Right ventricle myocardium inferior (tissue), 1 donor: ENCODE measurements around the gene GULP1. TPM values are rescaled to one million over a fixed set of nuclear protein-coding genes. Genes with fewer than 3 reads are reported as not detected.
"Not testable (repeated sequence)": the region's sequence is repeated elsewhere in the genome, so short reads cannot be mapped to it uniquely, and the experiment has no call there.

Source experiments
- ATAC-seq: fragments of 200-7000 bp; cut with Tn5 transposase; one replicate; pipeline ENCODE4 v1.9.1; 2020; ENCODE audit warnings: mild to moderate bottlenecking, moderate library complexity
- DNase-seq: peaks from one replicate; pipeline ENCODE4 v3.0.0; 2021; ENCODE audit errors: missing footprints
- intact Hi-C: fragments of 100-400 bp; cut with DNase I; formaldehyde crosslinking; loops from one replicate; pipeline ENCODE4 v1.11.0; 2022
- long read RNA-seq: library from polyadenylated mRNA; unstranded; transcript quantifications from one replicate; pipeline ENCODE4 v2.0.0, GENCODE V29; 2021
- total RNA-seq: library from RNA; stranded (reverse); fragmentation: NEBNext Ultra II Directional; extraction: Animal tissue kit (Norgen Biotek cat#: 25700); gene quantifications from one replicate; pipeline ENCODE4 v1.2.1, GENCODE V29; 2021
- donor health status: DM: no; HTN: yes; CAD: no; lungs with severe emphysema.

The GULP1 gene
- 6.7 TPM for total RNA-seq
- long read RNA-seq, partial matches to known transcripts = 0 of 2 reads
- long read RNA-seq, other reads (novel, unspliced or antisense) = 1 of 2 reads

DNA sequence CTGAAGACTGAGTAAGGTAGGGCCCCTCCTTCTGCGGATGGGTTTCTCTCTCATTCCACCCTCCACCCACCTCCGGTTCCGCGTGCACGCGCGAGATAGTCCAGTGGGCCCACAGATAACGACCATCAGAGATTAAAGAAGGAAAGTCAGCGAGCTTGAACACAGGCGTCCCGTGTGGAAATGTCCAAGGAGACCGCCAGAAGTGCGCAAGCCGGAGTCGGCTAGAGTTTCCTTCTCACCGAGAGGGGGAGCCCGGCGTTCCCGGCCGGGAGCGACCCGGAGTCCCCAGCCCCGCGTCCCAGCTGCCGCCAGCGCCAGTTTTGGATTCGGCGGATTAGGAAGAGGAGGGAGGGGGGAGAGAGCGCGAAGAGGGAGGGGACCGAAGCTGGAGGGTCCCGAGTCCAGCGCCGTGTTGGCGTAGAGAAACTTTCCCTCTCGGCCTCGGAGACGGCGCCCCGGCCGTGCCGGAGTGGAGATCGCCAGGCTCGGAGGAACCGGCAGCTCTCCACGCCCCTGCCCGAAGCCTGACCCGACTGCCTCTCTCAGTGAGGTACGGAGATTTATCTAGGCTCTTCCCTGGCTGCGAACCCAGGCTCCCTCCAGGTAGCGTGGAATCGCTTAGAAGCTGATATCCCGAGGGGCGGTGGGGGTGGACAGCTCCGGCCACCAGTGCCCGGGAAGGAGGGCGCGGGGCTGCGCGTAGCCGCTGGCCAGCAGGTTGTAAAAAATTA, at the start of gene GULP1:
TSS of gene GULP1 (plus strand) at position 258 of the 731 bp plus-strand sequence. CDS start 185,829 bp downstream, outside the sequence.
- peak; percentile 75 for DNase-seq
- peak; percentile 90 for ATAC-seq
- intact Hi-C loops = loop anchor here (2.0 to 5.0 kb wide), 3 partner anchors 41 to 91 kb away; no protein-coding TSS in a partner anchor

- ATAC-seq (no peak), DNase-seq (no peak)
- intact Hi-C loops = no loop called here
Measured at GRCh38 chr2:188243381-188243780, 48.3 kb upstream of the GULP1 start.

- DNase-seq = no peak
- no peak for ATAC-seq
- intact Hi-C loops = no loop called here
Measured at GRCh38 chr2:188244383-188244782, 47.3 kb upstream of the GULP1 start.

DNA sequence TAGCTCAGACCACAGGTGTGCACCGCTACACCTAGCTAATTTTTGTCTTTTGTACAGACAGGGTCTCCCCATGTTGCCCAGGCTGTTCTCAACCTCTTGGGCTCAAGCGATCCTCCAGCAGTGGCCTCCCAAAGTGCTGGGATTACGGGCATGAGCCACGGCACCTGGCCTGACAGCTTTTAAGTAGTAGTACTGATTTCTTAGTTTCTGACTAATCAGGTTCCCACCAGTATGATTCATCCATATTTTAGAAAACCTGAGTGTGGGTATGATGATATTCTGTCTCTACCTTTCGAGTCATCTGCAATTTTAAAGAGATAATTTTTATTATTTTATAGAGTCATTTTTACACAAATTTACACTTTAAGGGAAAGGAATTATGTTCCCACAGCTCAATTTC, 46.4 kb upstream of the GULP1 start:
- no peak for ATAC-seq
- intact Hi-C loops = no loop called here
- DNase-seq = no peak

GRCh38 chr2:188248513-188248912, 43.2 kb upstream of the GULP1 start:
- ATAC-seq = no peak
- no peak for DNase-seq
- intact Hi-C loops = no loop called here

- intact Hi-C loops = no loop called here
- DNase-seq = no peak
Measured at GRCh38 chr2:188251034-188251433, 40.6 kb upstream of the GULP1 start.

DNA sequence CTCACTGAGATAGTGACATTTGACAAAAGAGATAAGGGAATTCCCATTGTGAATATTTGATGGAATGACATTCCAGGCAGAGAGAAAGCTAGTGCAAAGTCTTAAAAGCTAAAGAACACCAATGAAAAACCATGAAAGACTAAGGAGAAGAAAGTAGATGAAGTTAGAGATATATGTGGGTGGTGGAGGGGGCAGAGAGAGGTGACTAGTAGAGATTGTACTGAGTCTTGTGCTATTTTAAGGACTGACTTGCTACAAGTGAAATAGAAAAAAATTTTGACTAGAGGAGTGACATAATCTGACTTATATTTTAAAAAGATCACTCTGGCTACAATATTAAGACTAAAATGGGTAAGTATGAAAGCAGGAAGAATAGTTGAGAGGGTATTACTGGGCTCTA, 35.3 kb upstream of the GULP1 start:
- intact Hi-C loops = no loop called here

More at GRCh38 chr2:188251034-188251433, 40.6 kb upstream of the GULP1 start:
- ATAC-seq = no peak

DNA sequence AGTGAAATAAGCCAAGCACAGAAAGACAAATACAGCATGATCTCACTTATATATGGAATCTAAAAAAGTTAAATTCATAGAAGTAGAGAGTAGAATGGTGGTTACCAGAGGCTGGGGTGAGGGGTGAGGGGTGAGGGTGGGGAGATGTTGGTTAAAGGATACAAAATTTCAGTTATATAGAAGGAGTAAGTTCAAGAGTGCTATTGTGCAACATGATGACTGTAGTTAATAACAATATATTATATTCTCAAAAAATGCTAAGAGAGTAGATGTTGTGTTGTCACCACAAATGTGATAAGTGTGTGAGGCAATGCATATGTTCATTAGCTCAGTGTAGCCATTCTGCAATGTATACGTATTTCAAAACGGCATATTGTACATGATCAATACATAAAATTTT, 26.4 kb upstream of the GULP1 start:
- intact Hi-C loops = no loop called here
- DNase-seq = no peak
- ATAC-seq = no peak

More for the DNA sequence above, 35.3 kb upstream of the GULP1 start:
- DNase-seq (no peak), ATAC-seq (no peak)

DNA sequence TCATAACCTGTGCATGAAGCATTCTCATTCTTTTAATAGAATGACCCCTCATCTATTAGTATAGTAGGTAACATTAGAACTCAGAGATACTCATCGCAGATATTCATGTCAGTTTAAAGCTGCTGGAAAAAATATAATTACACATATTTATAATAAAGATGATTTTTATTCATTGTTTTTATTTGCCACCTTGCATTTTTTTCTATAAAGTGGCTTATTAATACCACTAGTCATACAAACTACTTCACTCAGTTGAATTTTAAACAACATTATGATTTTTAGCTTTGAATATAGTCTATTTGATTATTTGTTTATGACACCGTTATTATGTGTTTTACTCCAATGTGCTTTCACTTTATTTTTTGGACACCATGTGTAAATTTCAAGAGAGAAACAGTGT, 23.9 kb upstream of the GULP1 start:
- no peak for DNase-seq
- no peak for ATAC-seq
- intact Hi-C loops = no loop called here

DNA sequence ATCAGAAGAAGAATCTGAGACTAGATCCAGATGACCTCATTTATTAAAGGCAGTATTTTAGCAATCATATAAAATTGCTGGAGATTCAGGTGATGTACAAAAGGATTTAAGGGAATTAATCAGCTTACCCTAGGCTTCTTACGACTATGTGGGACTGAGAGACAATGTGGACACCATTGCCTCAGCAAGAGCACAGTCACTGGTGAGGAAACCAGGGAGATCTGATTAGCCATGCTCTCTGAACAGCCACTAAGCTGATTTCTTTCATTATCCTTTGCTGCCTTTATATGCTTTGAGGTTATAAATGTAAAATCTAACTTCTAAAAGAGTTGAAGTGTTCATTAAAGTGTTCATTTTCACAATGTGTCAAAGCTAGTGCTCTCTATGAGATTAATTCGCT, 22.7 kb upstream of the GULP1 start:
- intact Hi-C loops = no loop called here
- DNase-seq (no peak), ATAC-seq (no peak)

DNA sequence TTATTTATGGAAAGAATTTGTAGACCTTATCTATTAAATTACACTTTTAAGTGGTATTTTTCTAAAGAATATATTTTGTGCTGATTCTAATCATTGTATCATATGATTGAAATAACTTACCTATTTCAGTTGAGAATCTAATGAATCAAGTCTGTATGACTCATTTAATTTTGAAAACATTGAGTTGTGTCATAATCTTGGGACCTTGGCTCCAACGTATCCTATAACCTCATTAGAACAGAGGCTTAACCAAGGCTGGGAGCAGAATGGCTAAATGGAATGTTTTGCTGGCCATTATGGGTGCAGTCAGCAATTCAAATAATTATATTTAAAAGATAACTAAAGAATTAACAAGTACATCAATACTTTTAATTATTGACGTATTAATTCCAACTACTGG, 19.6 kb upstream of the GULP1 start:
- ATAC-seq (no peak), DNase-seq (no peak)
- intact Hi-C loops = no loop called here

DNA sequence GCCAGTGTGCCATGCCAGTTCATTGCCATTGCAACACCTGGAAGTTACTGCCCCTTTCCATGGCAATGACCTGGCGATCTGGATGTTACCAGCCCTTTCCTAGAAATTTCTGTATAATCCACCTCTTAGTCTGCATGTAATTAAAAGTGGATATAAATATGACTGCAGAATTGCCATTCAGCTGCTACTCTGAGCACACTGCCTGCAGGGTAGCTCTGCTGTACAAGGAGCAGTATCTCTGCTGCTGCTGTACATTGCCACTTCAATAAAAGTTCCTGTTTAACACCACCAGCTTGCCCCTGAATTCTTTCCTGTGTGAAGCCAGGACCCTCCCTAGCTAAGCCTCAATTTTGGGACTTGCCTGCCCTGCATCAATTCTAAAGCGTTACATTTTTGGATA, 17.4 kb upstream of the GULP1 start:
- intact Hi-C loops = no loop called here
- DNase-seq (no peak), ATAC-seq (no peak)

DNA sequence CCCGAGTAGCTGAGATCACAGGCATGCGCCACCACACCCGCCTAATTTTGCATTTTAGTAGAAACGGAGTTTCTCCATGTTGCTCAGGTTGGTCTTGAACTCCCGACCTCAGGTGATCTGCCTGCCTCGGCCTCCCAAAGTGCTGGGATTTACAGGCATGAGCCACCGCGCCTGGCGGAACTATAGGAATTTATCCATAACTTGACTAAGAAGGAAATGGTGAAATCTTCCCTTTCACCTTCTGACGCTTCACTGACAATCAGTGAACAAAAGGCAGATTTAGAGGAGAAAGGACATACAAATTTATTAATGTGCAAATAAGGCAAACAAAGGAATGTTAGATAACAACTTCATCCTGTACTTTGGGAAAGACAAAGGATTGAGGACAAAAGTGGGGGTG, 15.4 kb upstream of the GULP1 start:
- no peak for DNase-seq
- intact Hi-C loops = no loop called here
- ATAC-seq = no peak

GRCh38 chr2:188277786-188278185, 13.9 kb upstream of the GULP1 start:
- DNase-seq (no peak), ATAC-seq (no peak)
- intact Hi-C loops = no loop called here

DNA sequence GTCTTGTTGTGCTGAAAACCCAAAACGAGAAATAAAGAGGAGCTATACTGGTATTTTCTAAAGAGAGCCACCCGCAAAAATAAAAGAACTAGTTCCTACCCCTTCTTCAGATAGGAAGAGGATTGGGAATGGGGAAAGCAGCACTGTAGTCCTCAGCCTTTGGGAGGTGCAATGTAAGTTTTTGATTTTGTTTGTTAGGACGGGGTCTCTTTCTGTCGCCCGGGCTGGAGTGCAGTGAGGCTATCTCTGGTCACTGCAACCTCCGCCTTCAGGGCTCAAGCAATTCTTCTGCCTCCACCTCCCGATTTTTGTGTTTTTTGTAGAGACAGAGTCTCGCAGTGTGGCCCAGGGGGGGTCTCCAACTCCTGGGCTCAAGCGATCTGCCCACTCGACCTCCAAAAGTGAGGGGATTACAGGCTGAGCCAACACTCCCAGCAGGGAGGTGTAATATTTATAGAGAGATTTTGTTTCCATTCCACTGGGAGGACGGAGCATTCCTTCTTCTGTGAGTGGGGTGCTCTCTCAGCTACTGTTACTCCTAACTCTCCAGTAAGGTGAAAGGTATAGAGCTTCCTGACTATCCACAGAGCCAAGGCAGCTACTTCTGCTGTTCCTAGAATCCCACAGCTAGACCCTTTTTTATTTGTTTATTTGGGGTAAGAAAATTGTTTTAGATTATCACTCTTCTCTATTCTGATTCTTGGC, 13.1 kb upstream of the GULP1 start:
- DNase-seq = no peak
- intact Hi-C loops = no loop called here
- ATAC-seq = no peak

- no peak for DNase-seq
- intact Hi-C loops = no loop called here
- no peak for ATAC-seq
Measured at GRCh38 chr2:188279093-188279445, 12.6 kb upstream of the GULP1 start.

- no peak for DNase-seq
- intact Hi-C loops = no loop called here
- no peak for ATAC-seq
Measured at GRCh38 chr2:188280811-188281222, 10.9 kb upstream of the GULP1 start.

DNA sequence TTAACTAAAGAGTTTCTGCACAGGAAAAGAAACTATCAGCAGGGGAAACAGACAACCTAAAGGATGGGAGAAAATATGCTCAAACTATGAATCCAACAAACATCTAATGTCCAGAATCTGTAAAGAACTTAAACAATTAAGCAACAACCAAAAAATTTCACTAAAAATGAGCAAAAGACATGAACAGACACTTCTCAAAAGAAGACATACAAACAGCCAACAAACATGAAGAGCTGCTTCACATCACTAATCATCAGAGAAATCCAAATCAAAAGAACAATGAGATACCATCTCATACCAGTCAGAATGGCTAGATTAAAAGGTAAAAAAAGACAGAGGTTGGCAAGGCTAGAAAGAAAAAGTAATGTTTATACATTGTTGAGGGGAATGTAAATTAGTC, 8.8 kb upstream of the GULP1 start:
- DNase-seq (no peak), ATAC-seq (no peak)
- intact Hi-C loops = no loop called here

DNA sequence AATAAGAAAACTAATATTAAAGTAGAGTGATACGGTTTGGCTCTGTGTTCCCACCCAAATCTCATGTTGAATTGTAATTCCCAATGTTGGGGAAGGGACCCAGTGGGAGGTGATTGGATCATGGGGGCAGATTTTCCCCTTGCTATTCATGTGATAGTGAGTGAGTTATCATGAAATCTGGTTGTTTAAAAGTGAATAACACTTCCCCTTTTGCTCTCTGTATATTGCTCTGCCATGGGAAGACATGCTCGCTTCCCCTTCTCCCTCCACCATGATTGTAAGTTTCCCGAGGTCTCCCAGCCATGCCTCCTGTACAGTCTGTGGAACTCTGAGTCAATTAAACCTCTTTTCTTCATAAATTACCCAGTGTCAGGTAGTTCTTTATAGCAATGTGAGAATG, 7.4 kb upstream of the GULP1 start:
- intact Hi-C loops, ATAC-seq, DNase-seq: not testable (repeated sequence)

DNA sequence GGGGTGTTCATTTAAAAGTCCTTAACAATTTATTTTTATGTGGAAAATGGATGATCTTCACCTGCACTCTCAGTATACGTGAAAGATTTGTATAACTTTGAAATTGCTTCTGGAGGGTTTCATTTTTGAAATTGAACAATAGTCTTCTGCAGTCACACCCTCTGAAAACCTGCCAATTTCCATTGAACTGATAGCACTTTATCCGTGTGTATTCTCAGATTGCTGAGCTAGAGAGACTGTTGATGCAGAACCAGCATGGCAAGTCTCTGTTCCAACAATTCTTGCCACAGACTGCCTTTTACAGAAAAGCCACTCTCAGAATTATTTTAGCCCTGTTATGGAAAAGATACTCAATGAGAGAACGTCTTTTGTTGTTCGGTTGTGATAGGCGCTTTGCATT, 6.6 kb upstream of the GULP1 start:
- DNase-seq = no peak
- no peak for ATAC-seq
- intact Hi-C loops = no loop called here
